GM20431 (cell line): ENCODE data around the gene GABRR2.
"Not testable (repeated sequence)": the region's sequence is repeated elsewhere in the genome, so short reads cannot be mapped to it uniquely, and the experiment has no call there.

Experiments used
- in situ Hi-C: fragments of 300-500 bp; cut with MseI, MboI; formaldehyde crosslinking; loops from one replicate; pipeline ENCODE4 v1.15.0; 2020; ENCODE audit warnings: low sequenced_read_pairs; ENCODE audit not compliant: unreplicated experiment

GABRR2 gene

GRCh38 chr6:89264296-89264695 is 50.8 kb downstream of the GABRR2 start:
- in situ Hi-C loops, result no loop called here

- in situ Hi-C loops, result no loop called here
These were observed 54.3 kb downstream of the GABRR2 start for GRCh38 chr6:89260832-89261231.

GRCh38 chr6:89260310-89260709 is 54.8 kb downstream of the GABRR2 start:
- in situ Hi-C loops, result no loop called here

GRCh38 chr6:89258912-89259311 is 56.2 kb downstream of the GABRR2 start:
- in situ Hi-C loops, result no loop called here

GRCh38 chr6:89257781-89258180 is 57.3 kb downstream of the GABRR2 start:
- in situ Hi-C loops, result no loop called here

- in situ Hi-C loops, result no loop called here
These were observed 57.8 kb downstream of the GABRR2 start for GRCh38 chr6:89257346-89257745.

- in situ Hi-C loops, result no loop called here
These were observed 59.7 kb downstream of the GABRR2 start for GRCh38 chr6:89255417-89255816.

GRCh38 chr6:89254569-89254968 is 60.5 kb downstream of the GABRR2 start:
- in situ Hi-C loops, result no loop called here

- in situ Hi-C loops, result no loop called here
These were observed 62.2 kb downstream of the GABRR2 start for GRCh38 chr6:89252907-89253306.

GRCh38 chr6:89251976-89252375 is 63.1 kb downstream of the GABRR2 start:
- in situ Hi-C loops, result no loop called here

- in situ Hi-C loops, result no loop called here
These were observed 63.9 kb downstream of the GABRR2 start for GRCh38 chr6:89251170-89251569.

- in situ Hi-C loops, result no loop called here
These were observed 64.9 kb downstream of the GABRR2 start for GRCh38 chr6:89250239-89250638.

- in situ Hi-C loops, result no loop called here
These were observed 70.7 kb downstream of the GABRR2 start for GRCh38 chr6:89244241-89244985.

GRCh38 chr6:89243331-89243629 is 71.8 kb downstream of the GABRR2 start:
- in situ Hi-C loops, result no loop called here

- in situ Hi-C loops, result no loop called here
These were observed 72.3 kb downstream of the GABRR2 start for GRCh38 chr6:89242574-89243330.

GRCh38 chr6:89239338-89239737 is 75.8 kb downstream of the GABRR2 start:
- in situ Hi-C loops, result no loop called here

GRCh38 chr6:89237158-89237557 is 77.9 kb downstream of the GABRR2 start:
- in situ Hi-C loops, result no loop called here

GRCh38 chr6:89233605-89234004 is 81.5 kb downstream of the GABRR2 start:
- in situ Hi-C loops, result not testable (repeated sequence)

- in situ Hi-C loops, result no loop called here
These were observed 92.4 kb downstream of the GABRR2 start for GRCh38 chr6:89222712-89223039.

GRCh38 chr6:89221971-89222711 is 93.0 kb downstream of the GABRR2 start:
- in situ Hi-C loops, result no loop called here

GRCh38 chr6:89221129-89221528 is 94.0 kb downstream of the GABRR2 start:
- in situ Hi-C loops, result no loop called here
